B cell (primary cell): Measurements from ENCODE around the gene ATP11A. TPM values are rescaled to one million over a fixed set of nuclear protein-coding genes. Genes with fewer than 3 reads are reported as not detected.

Experiments used
- ATAC-seq: fragments of 200-7000 bp; cut with Tn5 transposase; one replicate; pipeline ENCODE4 v1.10.0; 2021; ENCODE audit warnings: low read depth, mild to moderate bottlenecking, moderate number of reproducible peaks, moderate library complexity
- CTCF ChIA-PET: fragments of 350-600 bp; sonication (Branson Sonifier 250); formaldehyde crosslinking; loops from one replicate; lab custom pipeline; 2021; ENCODE audit warnings: antibody characterized with exemption, inconsistent platforms; lab: Charles Lee
- POLR2A ChIA-PET: fragments of 350-600 bp; sonication (Branson Sonifier 250); formaldehyde crosslinking; loops from one replicate; lab custom pipeline; 2021; ENCODE audit warnings: antibody characterized with exemption; lab: Charles Lee
- DNase-seq: peaks from one replicate; pipeline ENCODE4 v3.0.0; 2013
- H2AFZ ChIP-seq: 2 replicates; pipeline ENCODE4 v1.6.1; 2012; ENCODE audit warnings: mild to moderate bottlenecking, low read depth, low read length; ENCODE audit not compliant: insufficient read depth, poor library complexity, severe bottlenecking
- H3K27ac ChIP-seq, 2 donors: 1 replicate in 1 of 2; 2 replicates in 1 of 2; pipeline ENCODE4 v1.5.1; 2012 to 2013; ENCODE audit warnings: low read length in 2 of 2, mild to moderate bottlenecking in 2 of 2, moderate library complexity in 1 of 2
- H3K27me3 ChIP-seq, 4 experiments: fragments of 200-600 bp in 1 of 4; sonication (generic) in 1 of 4; replicated peaks in 1 of 4; 1 replicate in 2 of 4; 2 replicates in 2 of 4; pipeline versions ENCODE4 v1.6.1 to v1.7.0; 2013 to 2016; ENCODE audit warnings: low read length in 3 of 4, mild to moderate bottlenecking in 2 of 4, mixed read lengths in 1 of 4, moderate library complexity in 1 of 4; ENCODE audit not compliant: insufficient read depth in 4 of 4, control insufficient read depth in 3 of 4; ENCODE audit errors: control extremely low read depth in 1 of 4
- H3K36me3 ChIP-seq, 2 experiments: replicated peaks in 1 of 2; 1 replicate in 1 of 2; 2 replicates in 1 of 2; pipeline versions ENCODE4 v1.6.1 to v1.7.1; 2013; ENCODE audit warnings: low read length in 1 of 2; ENCODE audit not compliant: insufficient read depth in 2 of 2, control insufficient read depth in 1 of 2; ENCODE audit errors: control extremely low read depth in 1 of 2, extremely low read depth in 1 of 2
- H3K4me1 ChIP-seq, 2 donors: fragments of 200-600 bp in 1 of 2; sonication (generic) in 1 of 2; 1 replicate in 1 of 2; 2 replicates in 1 of 2; pipeline versions ENCODE4 v1.5.1 to v1.6.1; 2013 to 2017; ENCODE audit warnings: low read length in 2 of 2; ENCODE audit not compliant: control insufficient read depth in 2 of 2, insufficient read depth in 2 of 2
- H3K4me2 ChIP-seq: replicated peaks from 2 replicates; pipeline ENCODE3; 2012; ENCODE audit warnings: mild to moderate bottlenecking, low read depth, low read length; ENCODE audit not compliant: poor library complexity, severe bottlenecking
- H3K4me3 ChIP-seq, 5 experiments: fragments of 200-600 bp in 1 of 5; sonication (generic) in 1 of 5; 1 replicate in 3 of 5; 2 replicates in 2 of 5; pipeline versions ENCODE4 v1.5.1 to v1.7.0; 2011 to 2016; ENCODE audit warnings: low read length in 4 of 5, mild to moderate bottlenecking in 4 of 5, low read depth in 2 of 5, control low read depth in 1 of 5, moderate library complexity in 1 of 5; ENCODE audit not compliant: insufficient read depth in 1 of 5; ENCODE audit errors: control extremely low read depth in 1 of 5, extremely low read depth in 1 of 5
- H3K79me2 ChIP-seq: fragments of 200-600 bp; sonication (generic); one replicate; pipeline ENCODE4 v1.6.0; 2016; ENCODE audit warnings: low read length; ENCODE audit not compliant: control insufficient read depth, insufficient read depth
- H3K9ac ChIP-seq: fragments of 200-600 bp; sonication (generic); 2 replicates; pipeline ENCODE4 v1.6.1; 2017; ENCODE audit warnings: mild to moderate bottlenecking, low read length, moderate library complexity
- H3K9me3 ChIP-seq, 3 donors: one replicate each; pipeline versions ENCODE4 v1.6.1 to v1.7.1; 2013; ENCODE audit warnings: low read length in 2 of 3; ENCODE audit not compliant: control insufficient read depth in 2 of 3, insufficient read depth in 1 of 3; ENCODE audit errors: control extremely low read depth in 1 of 3
- H4K20me1 ChIP-seq: 2 replicates; pipeline ENCODE4 v1.6.0; 2012; ENCODE audit warnings: mild to moderate bottlenecking, low read length; ENCODE audit not compliant: insufficient read depth, control insufficient read depth, poor library complexity, severe bottlenecking
- H3K27ac Mint-ChIP-seq: one replicate; pipeline ENCODE4 v1.8.0; 2021; ENCODE audit warnings: mixed read lengths
- H3K27me3 Mint-ChIP-seq: one replicate; pipeline ENCODE4 v1.8.0; 2021; ENCODE audit warnings: mixed read lengths
- H3K4me1 Mint-ChIP-seq: one replicate; pipeline ENCODE4 v1.8.0; 2021; ENCODE audit warnings: mixed read lengths
- H3K4me3 Mint-ChIP-seq: one replicate; pipeline ENCODE4 v1.8.0; 2021; ENCODE audit warnings: mixed read lengths
- H3K9me3 Mint-ChIP-seq: one replicate; pipeline ENCODE4 v1.8.0; 2022; ENCODE audit warnings: mixed read lengths; ENCODE audit not compliant: insufficient read depth
- EZH2 ChIP-seq: IDR thresholded peaks from 2 replicates; pipeline ENCODE4 v1.6.1; 2012; ENCODE audit warnings: borderline replicate concordance, low read depth, mild to moderate bottlenecking, moderate library complexity, low read length; ENCODE audit not compliant: insufficient read depth, poor library complexity, severe bottlenecking
- WGBS: methylation state at CpG from one replicate; pipeline ENCODE4 v1.1.5; 2013; ENCODE audit warnings: missing lambda C conversion rate; ENCODE audit not compliant: insufficient coverage; 5-methylcytosine and 5-hydroxymethylcytosine counted together
- intact Hi-C: fragments of 100-400 bp; cut with micrococcal nuclease; formaldehyde crosslinking; loops from one replicate; pipeline ENCODE4 v1.10.0; 2022
- polyA plus RNA-seq: library from polyadenylated mRNA; depleted of rRNA; stranded (reverse); fragments of >200 nt; gene quantifications from 2 replicates; pipeline ENCODE4 v1.2.3, GENCODE V29; 2012
- total RNA-seq, 2 donors: library from RNA; stranded (reverse); fragments of 120-200 nt in 1 of 2; gene quantifications; 1 replicate in 1 of 2; 2 replicates in 1 of 2; pipeline versions ENCODE4 v1.2.3 to v1.2.4, GENCODE V29; 2013 to 2022
- TF ChIP-seq, protein P1 (sequence below): fragments of 200-600 bp; IDR thresholded peaks from one replicate; pipeline ENCODE4 v1.8.0; 2022; ENCODE audit warnings: antibody characterized with exemption, mild to moderate bottlenecking

The ATP11A gene
- total and polyA plus RNA-seq, 2 donors (not counting 1 experiment from before 2014, with no cell fraction given): 36.9 to 60.3 TPM

DNA sequence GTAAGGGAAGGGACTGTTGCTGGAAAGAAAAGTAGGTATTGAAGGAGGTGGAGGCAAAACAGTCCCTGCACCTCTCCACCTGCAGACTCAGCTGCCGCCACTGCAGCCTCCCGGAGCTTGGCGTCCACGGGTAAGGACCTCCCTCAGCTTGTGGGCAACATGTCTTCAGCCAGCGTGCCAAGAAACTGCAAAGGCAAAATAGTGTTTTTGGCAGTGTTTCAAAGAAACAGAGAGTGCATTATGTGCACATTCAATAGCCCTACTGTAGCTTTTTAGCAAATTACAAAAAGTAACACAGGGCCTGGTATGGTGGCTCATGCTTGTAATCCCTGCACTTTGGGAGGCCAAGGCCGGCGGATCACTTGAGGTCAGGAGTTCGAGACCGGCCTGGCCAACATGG lies 57.4 kb downstream of the ATP11A start:
- TF ChIP-seq, protein P1, sequence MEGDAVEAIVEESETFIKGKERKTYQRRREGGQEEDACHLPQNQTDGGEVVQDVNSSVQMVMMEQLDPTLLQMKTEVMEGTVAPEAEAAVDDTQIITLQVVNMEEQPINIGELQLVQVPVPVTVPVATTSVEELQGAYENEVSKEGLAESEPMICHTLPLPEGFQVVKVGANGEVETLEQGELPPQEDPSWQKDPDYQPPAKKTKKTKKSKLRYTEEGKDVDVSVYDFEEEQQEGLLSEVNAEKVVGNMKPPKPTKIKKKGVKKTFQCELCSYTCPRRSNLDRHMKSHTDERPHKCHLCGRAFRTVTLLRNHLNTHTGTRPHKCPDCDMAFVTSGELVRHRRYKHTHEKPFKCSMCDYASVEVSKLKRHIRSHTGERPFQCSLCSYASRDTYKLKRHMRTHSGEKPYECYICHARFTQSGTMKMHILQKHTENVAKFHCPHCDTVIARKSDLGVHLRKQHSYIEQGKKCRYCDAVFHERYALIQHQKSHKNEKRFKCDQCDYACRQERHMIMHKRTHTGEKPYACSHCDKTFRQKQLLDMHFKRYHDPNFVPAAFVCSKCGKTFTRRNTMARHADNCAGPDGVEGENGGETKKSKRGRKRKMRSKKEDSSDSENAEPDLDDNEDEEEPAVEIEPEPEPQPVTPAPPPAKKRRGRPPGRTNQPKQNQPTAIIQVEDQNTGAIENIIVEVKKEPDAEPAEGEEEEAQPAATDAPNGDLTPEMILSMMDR: no peak
- no peak for TF ChIP-seq EZH2
- no peaks in the 10 kb centered on the region for H3K4me1 ChIP-seq
- H3K27me3 Mint-ChIP-seq: no peaks in the 10 kb centered on the region
- no peak overlapping the region for H3K9ac ChIP-seq
- no peaks in the 10 kb centered on the region for H3K36me3 ChIP-seq
- H3K9me3 Mint-ChIP-seq: no peaks in the 10 kb centered on the region
- no peak overlapping the region for H3K27ac Mint-ChIP-seq
- H3K27ac ChIP-seq: no peak overlapping the region
- H3K4me3 Mint-ChIP-seq: no peak overlapping the region
- ATAC-seq: no peak
- no peak overlapping the region for H3K4me3 ChIP-seq
- no peak for DNase-seq
- no peak overlapping the region for H3K4me2 ChIP-seq
- ChIA-PET CTCF (no interaction called here), POLR2A (no interaction called here)
- intact Hi-C loops: no loop called here
- H2AFZ ChIP-seq: no peak overlapping the region
- H3K79me2 ChIP-seq: peaks cover 3% of the 10 kb centered on the region
- H3K4me1 Mint-ChIP-seq: peaks cover 10% of the 10 kb centered on the region
- H3K9me3 ChIP-seq: peaks cover 0 to 5% (median 0%) of the 10 kb centered on the region in 3 donors
- H4K20me1 ChIP-seq: no peaks in the 10 kb centered on the region
- H3K27me3 ChIP-seq: no peaks in the 10 kb centered on the region
- WGBS: 82% methylated on average over 8 of the region's 9 CpGs

DNA sequence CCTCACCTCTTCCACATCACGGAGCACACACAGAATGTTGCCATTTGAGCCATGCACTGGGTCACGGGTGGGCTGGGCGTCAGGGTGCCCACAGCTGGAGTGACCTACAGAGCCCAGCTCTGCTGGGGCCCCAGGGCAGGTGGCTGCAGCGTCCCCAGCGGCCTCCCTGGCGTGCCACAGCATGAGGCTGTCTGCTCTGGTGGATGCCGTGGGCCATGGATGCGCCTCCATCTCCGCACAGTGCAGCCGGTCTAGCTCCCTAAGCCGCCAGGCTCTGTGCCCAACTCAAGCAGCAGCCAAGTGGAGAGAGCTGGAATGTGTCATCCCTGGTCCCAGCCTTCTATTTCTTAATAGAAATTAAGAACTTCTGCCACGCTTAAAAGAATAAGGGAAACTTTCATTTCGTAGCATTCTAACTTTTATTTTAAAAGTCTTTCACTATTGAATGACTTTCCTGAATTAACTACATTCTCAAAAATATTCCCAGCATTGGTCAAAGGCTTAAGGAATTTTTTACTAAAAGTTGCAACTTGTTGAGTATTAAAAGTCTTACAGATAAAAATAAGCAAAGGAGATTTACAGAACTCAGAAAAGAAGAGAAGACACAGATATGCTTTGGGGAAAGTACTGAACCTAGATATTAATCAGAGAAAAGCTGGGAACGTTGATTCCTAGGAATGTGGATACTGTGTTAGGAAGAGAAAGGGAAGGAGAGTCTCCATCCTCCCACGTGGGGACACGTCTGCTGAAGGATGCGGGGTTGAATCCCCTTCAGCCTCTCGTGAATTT lies 59.3 kb downstream of the ATP11A start:
- Histone ChIP-seq H3K4me2 (no peak overlapping the region), H2AFZ (no peak overlapping the region), H3K27ac (no peak overlapping the region), H3K27me3 (no peaks in the 10 kb centered on the region), H3K4me1 (no peaks in the 10 kb centered on the region), H3K36me3 (no peaks in the 10 kb centered on the region), H3K9me3 (peaks cover 0 to 5% (median 0%) of the 10 kb centered on the region in 3 donors), H3K9ac (no peak overlapping the region), H3K79me2 (peaks cover 2% of the 10 kb centered on the region), H4K20me1 (no peaks in the 10 kb centered on the region), H3K4me3 (no peak overlapping the region)
- intact Hi-C loops: no loop called here
- peaks cover 4% of the 10 kb centered on the region for H3K4me1 Mint-ChIP-seq
- H3K27me3 Mint-ChIP-seq: no peaks in the 10 kb centered on the region
- ATAC-seq (no peak), DNase-seq (no peak)
- no peak overlapping the region for H3K27ac Mint-ChIP-seq
- WGBS: 93% methylated on average over 9 of the region's 18 CpGs
- ChIA-PET CTCF (no interaction called here), POLR2A (no interaction called here)
- H3K9me3 Mint-ChIP-seq: no peaks in the 10 kb centered on the region
- no peak overlapping the region for H3K4me3 Mint-ChIP-seq
- TF ChIP-seq, protein P1: no peak
- no peak for TF ChIP-seq EZH2
